GM12891 (cell line): ENCODE results near the gene ZNF692.

ENCODE experiments used
- POLR2AphosphoS5 ChIP-seq: IDR thresholded peaks from 2 replicates; pipeline ENCODE4 v1.6.1; 2011; ENCODE audit warnings: low read depth, low read length, control low read depth
- TAF1 ChIP-seq: IDR thresholded peaks from 2 replicates; pipeline ENCODE4 v1.6.1; 2011; ENCODE audit warnings: low read depth, low read length, control low read depth

- no peak for TF ChIP-seq POLR2AphosphoS5
- no peak for TF ChIP-seq TAF1
Observed at GRCh38 chr1:248852481-248853405, 6.1 kb downstream of the ZNF692 start.
